Osteocyte (in vitro differentiated cells): ENCODE results near the gene COL15A1. TPM values are rescaled to one million over a fixed set of nuclear protein-coding genes. Genes with fewer than 3 reads are reported as not detected.

Source experiments
- DNase-seq: peaks from one replicate; pipeline ENCODE4 v3.0.0; 2021; ENCODE audit warnings: mixed read lengths; ENCODE audit not compliant: unreplicated experiment; ENCODE audit errors: extremely low spot score
- H3K27ac Mint-ChIP-seq: one replicate; pipeline ENCODE4 v1.8.0; 2021; ENCODE audit warnings: mild to moderate bottlenecking, mixed read lengths; ENCODE audit not compliant: unreplicated experiment
- H3K27me3 Mint-ChIP-seq: one replicate; pipeline ENCODE4 v1.8.0; 2021; ENCODE audit warnings: mixed read lengths; ENCODE audit not compliant: unreplicated experiment
- H3K36me3 Mint-ChIP-seq: one replicate; pipeline ENCODE4 v1.8.0; 2021; ENCODE audit warnings: mixed read lengths; ENCODE audit not compliant: unreplicated experiment
- H3K4me1 Mint-ChIP-seq: one replicate; pipeline ENCODE4 v1.8.0; 2021; ENCODE audit warnings: mixed read lengths; ENCODE audit not compliant: unreplicated experiment
- H3K4me3 Mint-ChIP-seq: one replicate; pipeline ENCODE4 v1.8.0; 2021; ENCODE audit warnings: mild to moderate bottlenecking, moderate library complexity, mixed read lengths; ENCODE audit not compliant: unreplicated experiment
- H3K9me3 Mint-ChIP-seq: one replicate; pipeline ENCODE4 v1.8.0; 2021; ENCODE audit warnings: mixed read lengths; ENCODE audit not compliant: unreplicated experiment
- total RNA-seq: library from RNA; stranded (reverse); gene quantifications from 2 replicates; pipeline ENCODE4 v1.2.1, GENCODE V29; 2021
- TF ChIP-seq, protein P1 (sequence below): fragments of 200-600 bp; sonication (generic); IDR thresholded peaks from 2 replicates; pipeline ENCODE4 v1.5.0; 2021; ENCODE audit warnings: antibody characterized with exemption, mild to moderate bottlenecking, moderate library complexity

Gene COL15A1
- total RNA-seq, 1 donor from 2014 or later: 0.81 TPM

DNA sequence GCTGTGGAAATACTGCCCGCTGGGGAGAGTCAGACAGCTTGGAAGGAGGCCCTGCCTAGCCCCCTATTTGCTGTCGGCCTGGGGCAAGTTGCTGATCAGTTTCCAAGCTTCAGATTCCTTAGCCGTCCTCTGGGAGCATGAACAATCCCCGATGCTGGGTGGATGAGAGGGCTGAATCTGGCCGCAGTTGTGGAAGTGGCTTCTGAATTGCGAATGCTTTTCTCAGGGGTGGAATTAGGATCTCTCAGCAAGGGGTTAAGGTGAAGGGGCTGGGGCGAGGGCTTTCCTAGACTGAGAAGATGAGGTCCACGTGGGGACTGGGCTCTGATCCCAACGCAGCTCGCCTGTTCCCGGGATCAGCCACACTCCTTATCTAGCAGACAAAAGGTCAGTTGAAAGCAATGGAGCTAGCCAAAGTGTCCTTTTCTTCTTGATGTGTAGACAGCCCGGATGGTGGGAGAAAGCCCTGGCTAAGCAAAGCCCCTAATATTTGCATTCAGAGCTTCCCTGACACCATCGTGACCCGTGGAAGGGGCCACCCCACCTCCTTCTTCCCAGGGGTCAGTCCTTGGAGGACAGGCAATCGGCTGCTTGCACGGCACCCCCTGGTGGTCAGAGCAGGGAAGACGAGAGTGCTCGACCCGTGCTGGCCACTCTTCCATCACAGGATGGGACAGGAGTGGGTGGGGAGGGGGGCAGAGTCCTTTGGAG is 54.9 kb downstream of the COL15A1 start:
- Mint-ChIP-seq H3K9me3 (no peaks in the 10 kb centered on the region), H3K27ac (peak overlapping the region; percentile 21), H3K4me3 (no peak overlapping the region), H3K27me3 (peaks cover 24% of the 10 kb centered on the region), H3K4me1 (peaks cover 38% of the 10 kb centered on the region), H3K36me3 (peaks cover 2% of the 10 kb centered on the region)
- TF ChIP-seq, protein P1, sequence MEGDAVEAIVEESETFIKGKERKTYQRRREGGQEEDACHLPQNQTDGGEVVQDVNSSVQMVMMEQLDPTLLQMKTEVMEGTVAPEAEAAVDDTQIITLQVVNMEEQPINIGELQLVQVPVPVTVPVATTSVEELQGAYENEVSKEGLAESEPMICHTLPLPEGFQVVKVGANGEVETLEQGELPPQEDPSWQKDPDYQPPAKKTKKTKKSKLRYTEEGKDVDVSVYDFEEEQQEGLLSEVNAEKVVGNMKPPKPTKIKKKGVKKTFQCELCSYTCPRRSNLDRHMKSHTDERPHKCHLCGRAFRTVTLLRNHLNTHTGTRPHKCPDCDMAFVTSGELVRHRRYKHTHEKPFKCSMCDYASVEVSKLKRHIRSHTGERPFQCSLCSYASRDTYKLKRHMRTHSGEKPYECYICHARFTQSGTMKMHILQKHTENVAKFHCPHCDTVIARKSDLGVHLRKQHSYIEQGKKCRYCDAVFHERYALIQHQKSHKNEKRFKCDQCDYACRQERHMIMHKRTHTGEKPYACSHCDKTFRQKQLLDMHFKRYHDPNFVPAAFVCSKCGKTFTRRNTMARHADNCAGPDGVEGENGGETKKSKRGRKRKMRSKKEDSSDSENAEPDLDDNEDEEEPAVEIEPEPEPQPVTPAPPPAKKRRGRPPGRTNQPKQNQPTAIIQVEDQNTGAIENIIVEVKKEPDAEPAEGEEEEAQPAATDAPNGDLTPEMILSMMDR: peak; percentile 90
- DNase-seq: peak; percentile 91

DNA sequence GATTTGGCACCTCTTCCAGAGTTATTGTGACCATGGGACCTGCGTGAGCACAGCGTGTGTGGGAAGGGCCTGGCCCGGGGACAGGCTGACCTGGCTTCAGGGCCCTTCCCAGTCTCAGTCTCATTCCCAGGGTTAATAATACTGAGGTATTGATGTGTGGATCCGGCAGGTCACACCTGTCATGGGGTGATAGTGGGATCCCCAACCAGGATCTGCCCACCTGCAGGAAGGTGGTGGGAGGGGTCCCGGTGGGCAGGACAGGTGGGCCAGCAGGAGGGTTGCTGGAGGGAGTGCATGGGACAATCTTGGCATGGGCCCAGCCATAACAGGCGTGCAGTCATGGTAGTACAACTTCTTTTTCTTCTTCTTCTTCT is 55.4 kb downstream of the COL15A1 start:
- TF ChIP-seq, protein P1: no peak
- H3K27me3 Mint-ChIP-seq: peaks cover 27% of the 10 kb centered on the region
- H3K27ac Mint-ChIP-seq: no peak overlapping the region
- H3K4me1 Mint-ChIP-seq: peaks cover 34% of the 10 kb centered on the region
- no peak overlapping the region for H3K4me3 Mint-ChIP-seq
- peaks cover 2% of the 10 kb centered on the region for H3K36me3 Mint-ChIP-seq
- no peaks in the 10 kb centered on the region for H3K9me3 Mint-ChIP-seq
- peak; percentile 71 for DNase-seq

DNA sequence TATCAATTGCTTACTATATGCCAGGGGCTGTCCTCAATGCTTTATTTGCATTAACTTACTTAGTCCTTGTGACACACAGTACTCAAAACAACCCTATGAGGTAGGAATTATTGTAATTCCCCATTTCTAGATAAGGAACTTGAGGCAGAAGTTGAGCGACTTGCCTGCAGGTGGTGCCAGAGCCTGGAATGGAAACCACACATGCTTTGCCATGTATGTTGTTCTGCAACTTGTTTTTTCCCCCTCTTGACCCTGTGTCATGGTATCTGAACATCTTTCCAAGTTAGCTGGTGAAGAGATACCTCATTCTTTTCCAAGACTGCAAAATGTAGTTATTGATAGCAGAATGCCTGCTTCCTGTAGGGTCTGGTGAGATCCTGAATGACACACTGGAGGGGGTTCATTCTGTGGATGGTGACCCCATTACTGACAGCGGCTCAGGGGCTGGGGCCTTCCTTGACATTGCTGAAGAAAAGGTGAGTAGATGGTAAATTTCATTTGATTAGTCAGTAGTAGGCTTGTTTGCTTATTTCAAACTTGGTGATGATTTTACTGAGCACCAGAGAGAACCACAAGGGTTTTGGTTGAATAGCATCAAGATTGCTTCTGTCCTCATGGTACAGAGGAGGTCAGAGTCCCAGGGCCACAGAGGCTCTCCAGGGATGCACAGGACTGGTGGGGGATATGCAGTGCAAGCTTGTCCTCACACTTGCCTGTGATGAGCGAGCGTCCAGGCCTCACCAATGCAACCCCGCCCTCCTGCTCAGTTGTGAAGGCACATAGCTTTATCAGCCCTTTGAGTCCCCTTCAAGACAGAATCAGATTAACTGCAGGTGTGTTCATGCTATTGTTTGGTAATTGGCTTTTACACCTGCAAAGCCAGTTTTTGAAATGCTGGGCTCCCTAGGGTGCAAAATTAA is 57.0 kb downstream of the COL15A1 start:
- Mint-ChIP-seq H3K36me3 (no peaks in the 10 kb centered on the region), H3K27ac (no peak overlapping the region), H3K4me3 (no peak overlapping the region), H3K27me3 (peaks cover 28% of the 10 kb centered on the region), H3K9me3 (no peaks in the 10 kb centered on the region), H3K4me1 (peaks cover 24% of the 10 kb centered on the region)
- DNase-seq: peak; percentile 75
- TF ChIP-seq, protein P1: peak; percentile 87

DNA sequence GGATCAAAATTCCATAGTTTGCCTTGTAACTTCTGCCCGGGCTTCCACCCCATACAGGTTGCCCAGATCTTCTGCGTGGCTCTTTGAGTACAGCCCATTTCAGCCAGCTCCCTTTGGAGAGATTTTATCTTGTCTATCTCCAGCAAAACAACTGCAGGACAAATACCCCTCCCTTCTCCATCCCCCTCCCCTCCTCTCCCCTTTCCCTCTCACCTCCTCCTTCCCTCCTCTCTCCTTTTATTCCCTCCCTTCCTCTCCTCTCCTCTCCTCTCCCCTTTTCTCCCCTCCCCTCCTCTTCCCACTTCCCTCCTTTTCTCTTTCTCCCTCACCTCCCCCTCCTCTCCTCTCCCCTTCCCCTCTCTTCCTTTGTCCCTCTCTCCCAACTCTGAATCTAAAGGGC is 58.2 kb downstream of the COL15A1 start:
- DNase-seq: no peak
- TF ChIP-seq, protein P1: no peak
- no peaks in the 10 kb centered on the region for H3K9me3 Mint-ChIP-seq
- peaks cover 23% of the 10 kb centered on the region for H3K4me1 Mint-ChIP-seq
- no peaks in the 10 kb centered on the region for H3K36me3 Mint-ChIP-seq
- H3K4me3 Mint-ChIP-seq: no peak overlapping the region
- H3K27ac Mint-ChIP-seq: no peak overlapping the region
- peaks cover 26% of the 10 kb centered on the region for H3K27me3 Mint-ChIP-seq

DNA sequence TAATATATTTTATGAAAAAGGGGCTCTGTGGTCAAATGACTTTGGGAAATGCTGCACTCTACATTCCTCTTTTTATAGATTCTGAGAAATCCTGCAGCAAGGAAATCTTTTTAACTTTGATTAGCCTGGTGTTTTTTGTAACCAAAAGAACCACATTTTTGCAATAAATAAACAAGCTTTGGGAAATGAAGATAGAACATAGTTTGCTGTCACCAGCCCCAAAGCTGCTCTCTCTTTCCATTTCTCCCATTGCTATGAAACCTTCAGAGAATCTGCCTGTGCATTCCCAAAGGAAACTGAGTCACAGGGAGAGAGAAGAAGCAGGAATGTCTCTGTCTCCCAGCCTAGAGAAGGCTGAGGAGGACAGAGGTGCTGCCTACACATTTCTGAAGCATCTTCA is 59.0 kb downstream of the COL15A1 start:
- no peak overlapping the region for H3K27ac Mint-ChIP-seq
- H3K27me3 Mint-ChIP-seq: peaks cover 25% of the 10 kb centered on the region
- no peaks in the 10 kb centered on the region for H3K36me3 Mint-ChIP-seq
- H3K4me1 Mint-ChIP-seq: peaks cover 18% of the 10 kb centered on the region
- H3K4me3 Mint-ChIP-seq: no peak overlapping the region
- no peaks in the 10 kb centered on the region for H3K9me3 Mint-ChIP-seq
- DNase-seq: no peak
- TF ChIP-seq, protein P1: no peak
